DND-41 (cell line): Measurements from ENCODE around the gene SLC24A4.

ENCODE experiments used
- EZH2 ChIP-seq: IDR thresholded peaks from 3 replicates; pipeline ENCODE4 v1.6.1; 2012; ENCODE audit warnings: borderline replicate concordance, low read depth, mild to moderate bottlenecking, moderate library complexity, low read length, inconsistent platforms; ENCODE audit not compliant: severe bottlenecking
- TF ChIP-seq, protein P1 (sequence below): IDR thresholded peaks from 2 replicates; pipeline ENCODE4 v1.5.1; 2012; ENCODE audit warnings: borderline replicate concordance, low read length, moderate library complexity, mild to moderate bottlenecking; ENCODE audit not compliant: poor library complexity, severe bottlenecking; ENCODE audit errors: extremely low read depth

DNA sequence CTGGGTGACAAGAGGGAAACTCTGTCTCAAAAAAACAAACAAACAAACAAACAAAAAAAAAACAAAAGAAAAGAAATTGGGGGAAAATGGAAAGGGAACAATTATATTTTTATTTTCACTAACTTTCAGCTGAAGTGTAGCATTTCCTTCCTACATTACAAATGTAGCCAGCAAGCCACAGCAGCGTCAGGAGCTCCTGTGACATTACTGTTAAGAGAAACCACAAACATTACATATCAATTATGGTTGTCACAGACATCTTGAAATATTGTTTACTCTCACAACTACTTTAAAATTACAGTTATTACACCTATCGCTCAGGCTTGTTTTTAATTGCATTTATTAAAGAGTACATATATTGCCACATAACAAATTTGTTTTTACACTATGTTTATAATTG, 49.8 kb upstream of the SLC24A4 start:
- TF ChIP-seq, protein P1, sequence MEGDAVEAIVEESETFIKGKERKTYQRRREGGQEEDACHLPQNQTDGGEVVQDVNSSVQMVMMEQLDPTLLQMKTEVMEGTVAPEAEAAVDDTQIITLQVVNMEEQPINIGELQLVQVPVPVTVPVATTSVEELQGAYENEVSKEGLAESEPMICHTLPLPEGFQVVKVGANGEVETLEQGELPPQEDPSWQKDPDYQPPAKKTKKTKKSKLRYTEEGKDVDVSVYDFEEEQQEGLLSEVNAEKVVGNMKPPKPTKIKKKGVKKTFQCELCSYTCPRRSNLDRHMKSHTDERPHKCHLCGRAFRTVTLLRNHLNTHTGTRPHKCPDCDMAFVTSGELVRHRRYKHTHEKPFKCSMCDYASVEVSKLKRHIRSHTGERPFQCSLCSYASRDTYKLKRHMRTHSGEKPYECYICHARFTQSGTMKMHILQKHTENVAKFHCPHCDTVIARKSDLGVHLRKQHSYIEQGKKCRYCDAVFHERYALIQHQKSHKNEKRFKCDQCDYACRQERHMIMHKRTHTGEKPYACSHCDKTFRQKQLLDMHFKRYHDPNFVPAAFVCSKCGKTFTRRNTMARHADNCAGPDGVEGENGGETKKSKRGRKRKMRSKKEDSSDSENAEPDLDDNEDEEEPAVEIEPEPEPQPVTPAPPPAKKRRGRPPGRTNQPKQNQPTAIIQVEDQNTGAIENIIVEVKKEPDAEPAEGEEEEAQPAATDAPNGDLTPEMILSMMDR, result no peak
- no peak for TF ChIP-seq EZH2
